Nephron (organoid): ENCODE results near the gene CAB39.

Source experiments
- H3K27ac Mint-ChIP-seq, 3 experiments: 2 replicates each; pipeline ENCODE4 v1.8.0; 2020; ENCODE audit warnings: mixed read lengths in 3 of 3, mild to moderate bottlenecking in 2 of 3, moderate library complexity in 1 of 3
- H3K27me3 Mint-ChIP-seq: 2 replicates; pipeline ENCODE4 v1.8.0; 2021; ENCODE audit warnings: low read depth, mild to moderate bottlenecking, moderate library complexity, mixed read lengths
- H3K36me3 Mint-ChIP-seq: 2 replicates; pipeline ENCODE4 v1.8.0; 2020; ENCODE audit warnings: low read depth, mixed read lengths
- H3K4me1 Mint-ChIP-seq: 2 replicates; pipeline ENCODE4 v1.8.0; 2020; ENCODE audit warnings: mixed read lengths
- H3K4me3 Mint-ChIP-seq, 3 experiments: 2 replicates each; pipeline ENCODE4 v1.8.0; 2020; ENCODE audit warnings: mild to moderate bottlenecking in 3 of 3, mixed read lengths in 3 of 3, moderate library complexity in 2 of 3
- H3K9me3 Mint-ChIP-seq: 2 replicates; pipeline ENCODE4 v1.8.0; 2020; ENCODE audit warnings: mixed read lengths
- CTCF ChIP-seq, 3 experiments: fragments of 200-600 bp; sonication (generic); IDR thresholded peaks; one replicate each; pipeline ENCODE4 v1.5.0; 2021; ENCODE audit warnings: antibody characterized with exemption in 3 of 3; ENCODE audit not compliant: unreplicated experiment in 3 of 3

CAB39 gene

GRCh38 chr2:230796280-230796862 is 83.7 kb downstream of the CAB39 start:
- Mint-ChIP-seq H3K27ac (no peak overlapping the region), H3K36me3 (peaks cover 52% of the 10 kb centered on the region), H3K9me3 (peaks cover 8% of the 10 kb centered on the region), H3K27me3 (no peaks in the 10 kb centered on the region), H3K4me3 (no peak overlapping the region), H3K4me1 (no peaks in the 10 kb centered on the region)
- TF ChIP-seq CTCF (IDR thresholded peaks at IDR 0.05; ENCODE audit: unreplicated experiment in 3 of 3), result no peak

GRCh38 chr2:230797515-230798495 is 85.2 kb downstream of the CAB39 start:
- no peak for TF ChIP-seq CTCF (IDR thresholded peaks at IDR 0.05; ENCODE audit: unreplicated experiment in 3 of 3)
- Mint-ChIP-seq H3K4me1 (no peaks in the 10 kb centered on the region), H3K27ac (no peak overlapping the region), H3K4me3 (no peak overlapping the region), H3K27me3 (no peaks in the 10 kb centered on the region), H3K36me3 (peaks cover 51% of the 10 kb centered on the region), H3K9me3 (peaks cover 12% of the 10 kb centered on the region)

- H3K4me3 Mint-ChIP-seq, result no peak overlapping the region
- TF ChIP-seq CTCF (IDR thresholded peaks at IDR 0.05; ENCODE audit: unreplicated experiment in 3 of 3), result peak; percentile 57 to 70 (median 63)
- H3K9me3 Mint-ChIP-seq, result peaks cover 20% of the 10 kb centered on the region
- H3K27me3 Mint-ChIP-seq, result no peaks in the 10 kb centered on the region
- H3K36me3 Mint-ChIP-seq, result peaks cover 55% of the 10 kb centered on the region
- H3K4me1 Mint-ChIP-seq, result no peaks in the 10 kb centered on the region
- H3K27ac Mint-ChIP-seq, result no peak overlapping the region
Observed at GRCh38 chr2:230798769-230799399, 86.2 kb downstream of the CAB39 start.

- H3K9me3 Mint-ChIP-seq, result peaks cover 18% of the 10 kb centered on the region
- no peak overlapping the region for H3K4me3 Mint-ChIP-seq
- H3K36me3 Mint-ChIP-seq, result peaks cover 52% of the 10 kb centered on the region
- no peaks in the 10 kb centered on the region for H3K27me3 Mint-ChIP-seq
- no peaks in the 10 kb centered on the region for H3K4me1 Mint-ChIP-seq
- TF ChIP-seq CTCF (IDR thresholded peaks at IDR 0.05; ENCODE audit: unreplicated experiment in 3 of 3), result no peak
- no peak overlapping the region for H3K27ac Mint-ChIP-seq
Observed at GRCh38 chr2:230805353-230806017, 92.8 kb downstream of the CAB39 start.

GRCh38 chr2:230807729-230808128 is 95.1 kb downstream of the CAB39 start:
- Mint-ChIP-seq H3K27me3 (no peaks in the 10 kb centered on the region), H3K4me3 (no peak overlapping the region), H3K9me3 (peaks cover 9% of the 10 kb centered on the region), H3K4me1 (peaks cover 10% of the 10 kb centered on the region), H3K27ac (no peak overlapping the region), H3K36me3 (peaks cover 48% of the 10 kb centered on the region)
- no peak for TF ChIP-seq CTCF (IDR thresholded peaks at IDR 0.05; ENCODE audit: unreplicated experiment in 3 of 3)
